ENCODE measurements around the gene SNAP29.
"Not testable (repeated sequence)": the region's sequence is repeated elsewhere in the genome, so short reads cannot be mapped to it uniquely, and the experiment has no call there.

SNAP29 gene

DNA sequence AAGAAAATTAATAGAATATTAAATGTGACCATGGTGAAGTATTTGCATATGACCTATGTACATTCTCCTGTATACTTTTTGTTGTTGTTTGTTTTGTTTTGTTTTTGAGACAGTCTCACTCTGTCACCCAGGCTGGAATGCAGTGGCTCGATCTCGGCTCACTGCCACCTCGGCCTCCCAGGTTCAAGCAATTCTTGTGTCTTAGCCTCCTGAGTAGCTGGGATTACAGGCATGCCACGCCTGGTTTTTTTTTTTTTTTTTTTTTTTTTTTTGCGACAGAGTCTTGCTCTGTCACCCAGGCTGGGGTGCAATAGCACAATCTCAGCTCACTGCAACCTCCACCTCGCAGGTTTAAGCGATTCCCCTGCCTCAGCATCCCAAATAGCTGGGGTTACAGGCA, 38.9 kb downstream of the SNAP29 start:
- H3K18ac ChIP-seq (ENCODE audit: low read length); H2AK5ac ChIP-seq (ENCODE audit: low read depth, low read length); H3K9me3 ChIP-seq (replicated peaks in 1 of 2; ENCODE audit: control insufficient read depth in 2 of 2, insufficient read depth in 1 of 2, low read depth in 1 of 2, low read length in 2 of 2); H4K8ac ChIP-seq (ENCODE audit: low read depth, low read length); H3K4ac ChIP-seq (ENCODE audit: low read length); H3K27ac ChIP-seq (replicated peaks; ENCODE audit: low read length); H3K27me3 ChIP-seq (ENCODE audit: control insufficient read depth in 3 of 3, insufficient read depth in 3 of 3, low read depth in 1 of 3, low read length in 3 of 3); H2AFZ ChIP-seq (ENCODE audit: low read length); H3K9ac ChIP-seq (ENCODE audit: low read depth, low read length, poor library complexity); DNase-seq (ENCODE audit: low spot score); H3K4me3 ChIP-seq (ENCODE audit: low read length in 2 of 2); H4K91ac ChIP-seq (ENCODE audit: low read depth, low read length, poor library complexity); H3K79me1 ChIP-seq (ENCODE audit: low read depth, low read length); H3K36me3 ChIP-seq (replicated peaks in 1 of 2; ENCODE audit: control insufficient read depth in 2 of 2, insufficient read depth in 2 of 2, low read length in 2 of 2); H3K23ac ChIP-seq (ENCODE audit: low read depth, low read length, poor library complexity); H3K4me2 ChIP-seq (ENCODE audit: insufficient read depth, low read length, poor library complexity, severe bottlenecking); H3K4me1 ChIP-seq (ENCODE audit: control insufficient read depth in 2 of 2, insufficient read depth in 1 of 2, low read depth in 1 of 2, low read length in 2 of 2); H3K14ac ChIP-seq (ENCODE audit: low read length); H2BK15ac ChIP-seq (ENCODE audit: low read length); H2BK120ac ChIP-seq (ENCODE audit: low read depth, low read length); H2BK12ac ChIP-seq (ENCODE audit: low read length); H2BK5ac ChIP-seq (ENCODE audit: low read length): not testable (repeated sequence)
- WGBS, 2 donors (ENCODE audit: extremely low coverage in 2 of 2, insufficient read length in 2 of 2, insufficient replicate concordance in 1 of 2) = no CpG with 5 or more reads among the region's 7 CpGs

DNA sequence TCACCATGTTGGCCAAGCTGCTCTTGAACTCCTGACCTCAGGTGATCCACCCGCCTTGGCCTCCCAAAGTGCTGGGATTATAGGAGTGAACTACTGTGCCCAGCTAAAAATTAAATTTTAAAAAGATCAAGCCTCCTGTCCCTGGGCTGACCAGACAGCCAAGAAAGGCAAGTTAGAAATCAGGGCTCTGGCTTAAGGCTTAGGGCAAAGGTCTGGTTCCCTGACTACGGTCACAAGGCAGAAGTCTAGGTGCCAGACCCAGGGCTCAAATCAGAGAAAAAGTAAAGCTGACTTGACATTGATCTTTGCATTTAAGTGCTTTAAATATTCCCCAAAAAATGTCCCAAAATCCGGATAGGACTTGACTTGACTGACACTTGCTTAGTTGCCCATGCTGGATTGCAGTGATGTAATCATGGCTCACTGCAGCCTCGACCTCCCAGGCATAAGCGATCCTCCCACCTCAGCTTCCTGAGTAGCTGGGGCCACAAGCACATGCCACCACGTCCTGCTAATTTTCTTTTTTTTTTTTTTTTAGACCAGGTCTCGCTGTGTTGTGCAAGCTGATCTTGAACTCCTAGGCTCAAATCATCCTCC, 41.1 kb downstream of the SNAP29 start:
- Histone ChIP-seq H2BK15ac (ENCODE audit: low read length) (no peak overlapping the region), H3K27ac (replicated peaks; ENCODE audit: low read length) (no peak overlapping the region), H3K4ac (ENCODE audit: low read length) (no peak overlapping the region), H2BK12ac (ENCODE audit: low read length) (no peak overlapping the region), H2BK120ac (ENCODE audit: low read depth, low read length) (no peak overlapping the region), H2AFZ (ENCODE audit: low read length) (no peak overlapping the region), H4K91ac (ENCODE audit: low read depth, low read length, poor library complexity) (no peak overlapping the region), H3K79me1 (ENCODE audit: low read depth, low read length) (no peaks in the 10 kb centered on the region), H3K9me3 (replicated peaks in 1 of 2; ENCODE audit: control insufficient read depth in 2 of 2, insufficient read depth in 1 of 2, low read depth in 1 of 2, low read length in 2 of 2) (no peaks in the 10 kb centered on the region), H2BK5ac (ENCODE audit: low read length) (no peak overlapping the region), H3K4me3 (ENCODE audit: low read length in 2 of 2) (no peak overlapping the region), H3K4me2 (ENCODE audit: insufficient read depth, low read length, poor library complexity, severe bottlenecking) (no peak overlapping the region), H2AK5ac (ENCODE audit: low read depth, low read length) (no peak overlapping the region), H3K27me3 (ENCODE audit: control insufficient read depth in 3 of 3, insufficient read depth in 3 of 3, low read depth in 1 of 3, low read length in 3 of 3) (peaks cover 0 to 5% (median 0%) of the 10 kb centered on the region in 3 experiments), H3K4me1 (ENCODE audit: control insufficient read depth in 2 of 2, insufficient read depth in 1 of 2, low read depth in 1 of 2, low read length in 2 of 2) (no peaks in the 10 kb centered on the region), H3K18ac (ENCODE audit: low read length) (no peak overlapping the region), H4K8ac (ENCODE audit: low read depth, low read length) (no peak overlapping the region), H3K36me3 (replicated peaks in 1 of 2; ENCODE audit: control insufficient read depth in 2 of 2, insufficient read depth in 2 of 2, low read length in 2 of 2) (no peaks in the 10 kb centered on the region), H3K23ac (ENCODE audit: low read depth, low read length, poor library complexity) (no peak overlapping the region), H3K14ac (ENCODE audit: low read length) (no peak overlapping the region), H3K9ac (ENCODE audit: low read depth, low read length, poor library complexity) (no peak overlapping the region)
- WGBS, 2 donors (ENCODE audit: extremely low coverage in 2 of 2, insufficient read length in 2 of 2, insufficient replicate concordance in 1 of 2) = no CpG with 5 or more reads among the region's 7 CpGs
- no peak for DNase-seq (ENCODE audit: low spot score)

DNA sequence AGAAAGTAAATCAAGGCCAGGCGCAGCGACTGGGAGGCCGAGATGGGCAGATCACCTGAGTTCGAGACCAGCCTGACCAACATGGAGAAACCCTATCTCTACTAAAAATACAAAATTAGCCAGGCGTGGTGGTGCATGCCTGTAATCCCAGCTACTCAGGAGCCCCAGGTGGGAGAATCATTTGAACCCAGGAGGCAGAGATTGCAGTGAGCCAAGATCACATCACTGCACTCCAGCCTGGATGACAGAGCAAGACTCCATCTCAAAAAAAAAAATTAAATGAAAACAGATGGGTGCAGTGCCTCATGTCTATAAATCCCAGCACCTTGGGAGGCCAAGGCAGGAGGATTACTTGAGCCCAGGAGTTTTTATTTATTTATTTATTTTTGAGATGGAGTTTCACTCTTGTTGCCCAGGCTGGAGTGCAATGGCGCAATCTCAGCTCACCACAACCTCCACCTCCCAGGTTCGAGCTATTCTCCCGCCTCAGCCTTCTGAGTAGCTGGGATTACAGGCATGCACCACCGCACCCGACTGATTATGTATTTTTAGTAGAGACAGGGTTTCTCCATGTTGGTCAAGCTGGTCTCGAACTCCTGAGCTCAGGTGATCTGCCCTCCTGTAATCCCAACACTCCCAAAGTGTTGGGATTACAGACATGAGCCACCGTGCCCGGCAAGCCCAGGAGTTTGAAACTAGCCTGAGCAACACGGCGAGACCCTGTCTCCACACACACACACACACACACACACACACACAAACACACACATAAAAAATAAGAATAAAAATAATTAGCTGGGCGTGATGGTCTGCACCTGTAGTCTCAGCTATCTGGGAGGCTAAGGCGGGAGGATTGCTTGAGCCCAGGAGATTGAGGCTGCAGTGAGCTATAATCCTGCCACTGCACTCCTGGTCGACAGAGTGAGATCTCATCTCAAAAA, 42.6 kb downstream of the SNAP29 start:
- H3K4me2 ChIP-seq (ENCODE audit: insufficient read depth, low read length, poor library complexity, severe bottlenecking); DNase-seq (ENCODE audit: low spot score): not testable (repeated sequence)

DNA sequence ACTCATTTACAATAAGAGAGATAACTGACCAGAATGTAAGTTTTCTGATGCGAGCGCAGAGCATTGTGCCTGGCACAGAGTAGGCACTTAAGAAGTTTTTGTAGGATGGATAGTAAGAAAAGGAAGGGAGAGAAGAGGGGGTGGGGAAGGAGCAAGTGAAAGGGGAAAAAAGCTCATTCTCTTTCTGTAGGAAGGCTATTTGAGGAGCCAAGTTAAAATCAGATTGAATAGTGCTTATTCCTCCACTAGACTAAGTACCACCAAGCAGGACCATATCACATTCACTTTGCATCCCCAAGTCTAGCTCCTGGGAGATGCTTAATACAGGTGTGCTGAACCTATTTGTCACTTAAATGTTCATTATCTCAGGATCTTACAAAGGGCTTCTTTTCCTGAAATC, 44.3 kb downstream of the SNAP29 start:
- no peaks in the 10 kb centered on the region for H3K36me3 ChIP-seq (replicated peaks in 1 of 2; ENCODE audit: control insufficient read depth in 2 of 2, insufficient read depth in 2 of 2, low read length in 2 of 2)
- H3K4me3 ChIP-seq (ENCODE audit: low read length in 2 of 2) = no peak overlapping the region
- H2AK5ac ChIP-seq (ENCODE audit: low read depth, low read length) = no peak overlapping the region
- H4K91ac ChIP-seq (ENCODE audit: low read depth, low read length, poor library complexity) = no peak overlapping the region
- no peak overlapping the region for H2BK12ac ChIP-seq (ENCODE audit: low read length)
- no peak overlapping the region for H2AFZ ChIP-seq (ENCODE audit: low read length)
- no peaks in the 10 kb centered on the region for H3K9me3 ChIP-seq (replicated peaks in 1 of 2; ENCODE audit: control insufficient read depth in 2 of 2, insufficient read depth in 1 of 2, low read depth in 1 of 2, low read length in 2 of 2)
- H4K8ac ChIP-seq (ENCODE audit: low read depth, low read length) = no peak overlapping the region
- H3K4me2 ChIP-seq (ENCODE audit: insufficient read depth, low read length, poor library complexity, severe bottlenecking) = no peak overlapping the region
- H3K4ac ChIP-seq (ENCODE audit: low read length) = no peak overlapping the region
- no peak overlapping the region for H3K9ac ChIP-seq (ENCODE audit: low read depth, low read length, poor library complexity)
- H3K4me1 ChIP-seq (ENCODE audit: control insufficient read depth in 2 of 2, insufficient read depth in 1 of 2, low read depth in 1 of 2, low read length in 2 of 2) = no peaks in the 10 kb centered on the region
- no peak overlapping the region for H3K23ac ChIP-seq (ENCODE audit: low read depth, low read length, poor library complexity)
- H2BK5ac ChIP-seq (ENCODE audit: low read length) = no peak overlapping the region
- no peak overlapping the region for H2BK120ac ChIP-seq (ENCODE audit: low read depth, low read length)
- peaks cover 0 to 17% (median 0%) of the 10 kb centered on the region in 3 experiments for H3K27me3 ChIP-seq (ENCODE audit: control insufficient read depth in 3 of 3, insufficient read depth in 3 of 3, low read depth in 1 of 3, low read length in 3 of 3)
- no peaks in the 10 kb centered on the region for H3K79me1 ChIP-seq (ENCODE audit: low read depth, low read length)
- H3K14ac ChIP-seq (ENCODE audit: low read length) = no peak overlapping the region
- no peak overlapping the region for H3K27ac ChIP-seq (replicated peaks; ENCODE audit: low read length)
- no peak overlapping the region for H3K18ac ChIP-seq (ENCODE audit: low read length)
- no peak for DNase-seq (ENCODE audit: low spot score)
- H2BK15ac ChIP-seq (ENCODE audit: low read length) = no peak overlapping the region
- no CpG with 5 or more reads among the region's 2 CpGs for WGBS, 2 donors (ENCODE audit: extremely low coverage in 2 of 2, insufficient read length in 2 of 2, insufficient replicate concordance in 1 of 2)

More for the DNA sequence above, 42.6 kb downstream of the SNAP29 start:
- H3K23ac ChIP-seq (ENCODE audit: low read depth, low read length, poor library complexity); H4K8ac ChIP-seq (ENCODE audit: low read depth, low read length); H3K36me3 ChIP-seq (replicated peaks in 1 of 2; ENCODE audit: control insufficient read depth in 2 of 2, insufficient read depth in 2 of 2, low read length in 2 of 2); H4K91ac ChIP-seq (ENCODE audit: low read depth, low read length, poor library complexity); H2BK5ac ChIP-seq (ENCODE audit: low read length); H3K9me3 ChIP-seq (replicated peaks in 1 of 2; ENCODE audit: control insufficient read depth in 2 of 2, insufficient read depth in 1 of 2, low read depth in 1 of 2, low read length in 2 of 2); H2BK120ac ChIP-seq (ENCODE audit: low read depth, low read length); H3K4me3 ChIP-seq (ENCODE audit: low read length in 2 of 2); H3K4ac ChIP-seq (ENCODE audit: low read length); H2BK15ac ChIP-seq (ENCODE audit: low read length); H3K18ac ChIP-seq (ENCODE audit: low read length); H2AFZ ChIP-seq (ENCODE audit: low read length); H2BK12ac ChIP-seq (ENCODE audit: low read length); H3K79me1 ChIP-seq (ENCODE audit: low read depth, low read length); H3K27ac ChIP-seq (replicated peaks; ENCODE audit: low read length); H3K9ac ChIP-seq (ENCODE audit: low read depth, low read length, poor library complexity); H3K4me1 ChIP-seq (ENCODE audit: control insufficient read depth in 2 of 2, insufficient read depth in 1 of 2, low read depth in 1 of 2, low read length in 2 of 2); H2AK5ac ChIP-seq (ENCODE audit: low read depth, low read length); H3K14ac ChIP-seq (ENCODE audit: low read length): not testable (repeated sequence)
- peaks cover 0 to 14% (median 0%) of the 10 kb centered on the region in 3 experiments for H3K27me3 ChIP-seq (ENCODE audit: control insufficient read depth in 3 of 3, insufficient read depth in 3 of 3, low read depth in 1 of 3, low read length in 3 of 3)
- no CpG with 5 or more reads among the region's 18 CpGs for WGBS, 2 donors (ENCODE audit: extremely low coverage in 2 of 2, insufficient read length in 2 of 2, insufficient replicate concordance in 1 of 2)

Data from neuronal stem cell (in vitro differentiated cells).